SH-SY5Y (cell line): ENCODE data around the gene NEK1.

Source experiments
- GATA2 ChIP-seq: IDR thresholded peaks from 2 replicates; pipeline ENCODE4 v1.6.1; 2011; ENCODE audit warnings: mild to moderate bottlenecking, low read depth, low read length
- GATA3 ChIP-seq: IDR thresholded peaks from 2 replicates; pipeline ENCODE4 v1.6.1; 2011; ENCODE audit warnings: low read depth, mild to moderate bottlenecking, low read length, moderate library complexity

DNA sequence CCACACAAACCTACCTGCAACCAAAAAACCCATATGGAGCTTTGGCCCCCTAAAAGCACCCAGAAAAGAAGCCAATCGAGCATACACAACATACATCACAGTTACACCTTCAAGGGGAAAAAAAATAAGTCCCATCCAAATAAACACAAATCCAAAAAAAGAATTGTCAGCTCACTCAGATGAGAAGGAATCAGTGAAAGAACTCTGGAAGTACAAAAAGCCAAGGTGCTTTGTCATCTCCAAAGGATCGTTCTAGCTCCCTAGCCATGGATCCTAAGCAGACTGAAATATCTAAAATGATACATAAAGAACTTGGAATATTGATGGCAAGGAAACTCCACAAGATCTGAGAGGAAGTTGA, 119.2 kb downstream of the NEK1 start:
- no peak for TF ChIP-seq GATA2
- no peak for TF ChIP-seq GATA3
